Measurements from ENCODE around the gene PRX.

- TF ChIP-seq ZNF644 (CRISPR knock-in tag; IDR thresholded peaks at IDR 0.05; ENCODE audit: low read depth) (no peak), ZKSCAN8 (CRISPR knock-in tag; IDR thresholded peaks at IDR 0.05; ENCODE audit: borderline replicate concordance) (no peak), ZNF331 (CRISPR knock-in tag; IDR thresholded peaks at IDR 0.05) (no peak), TP53 (CRISPR knock-in tag; conservative IDR thresholded peaks at IDR 0.05) (no peak), TCF12 (IDR thresholded peaks at IDR 0.05) (no peak), TCF12 (CRISPR knock-in tag; IDR thresholded peaks at IDR 0.05) (no peak), CEBPB (IDR thresholded peaks at IDR 0.05; ENCODE audit: borderline replicate concordance, low read depth, low read length) (no peak), NFYB (CRISPR knock-in tag; IDR thresholded peaks at IDR 0.05) (no peak), ZNF354B (CRISPR knock-in tag; IDR thresholded peaks at IDR 0.05) (no peak), ZNF501 (CRISPR knock-in tag; IDR thresholded peaks at IDR 0.05) (no peak), CHD2 (IDR thresholded peaks at IDR 0.05; ENCODE audit: low read depth, low read length) (no peak)
- TF ChIP-seq, protein P1, sequence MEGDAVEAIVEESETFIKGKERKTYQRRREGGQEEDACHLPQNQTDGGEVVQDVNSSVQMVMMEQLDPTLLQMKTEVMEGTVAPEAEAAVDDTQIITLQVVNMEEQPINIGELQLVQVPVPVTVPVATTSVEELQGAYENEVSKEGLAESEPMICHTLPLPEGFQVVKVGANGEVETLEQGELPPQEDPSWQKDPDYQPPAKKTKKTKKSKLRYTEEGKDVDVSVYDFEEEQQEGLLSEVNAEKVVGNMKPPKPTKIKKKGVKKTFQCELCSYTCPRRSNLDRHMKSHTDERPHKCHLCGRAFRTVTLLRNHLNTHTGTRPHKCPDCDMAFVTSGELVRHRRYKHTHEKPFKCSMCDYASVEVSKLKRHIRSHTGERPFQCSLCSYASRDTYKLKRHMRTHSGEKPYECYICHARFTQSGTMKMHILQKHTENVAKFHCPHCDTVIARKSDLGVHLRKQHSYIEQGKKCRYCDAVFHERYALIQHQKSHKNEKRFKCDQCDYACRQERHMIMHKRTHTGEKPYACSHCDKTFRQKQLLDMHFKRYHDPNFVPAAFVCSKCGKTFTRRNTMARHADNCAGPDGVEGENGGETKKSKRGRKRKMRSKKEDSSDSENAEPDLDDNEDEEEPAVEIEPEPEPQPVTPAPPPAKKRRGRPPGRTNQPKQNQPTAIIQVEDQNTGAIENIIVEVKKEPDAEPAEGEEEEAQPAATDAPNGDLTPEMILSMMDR (CRISPR knock-in tag; IDR thresholded peaks at IDR 0.05): no peak
- TF ChIP-seq, protein P2, sequence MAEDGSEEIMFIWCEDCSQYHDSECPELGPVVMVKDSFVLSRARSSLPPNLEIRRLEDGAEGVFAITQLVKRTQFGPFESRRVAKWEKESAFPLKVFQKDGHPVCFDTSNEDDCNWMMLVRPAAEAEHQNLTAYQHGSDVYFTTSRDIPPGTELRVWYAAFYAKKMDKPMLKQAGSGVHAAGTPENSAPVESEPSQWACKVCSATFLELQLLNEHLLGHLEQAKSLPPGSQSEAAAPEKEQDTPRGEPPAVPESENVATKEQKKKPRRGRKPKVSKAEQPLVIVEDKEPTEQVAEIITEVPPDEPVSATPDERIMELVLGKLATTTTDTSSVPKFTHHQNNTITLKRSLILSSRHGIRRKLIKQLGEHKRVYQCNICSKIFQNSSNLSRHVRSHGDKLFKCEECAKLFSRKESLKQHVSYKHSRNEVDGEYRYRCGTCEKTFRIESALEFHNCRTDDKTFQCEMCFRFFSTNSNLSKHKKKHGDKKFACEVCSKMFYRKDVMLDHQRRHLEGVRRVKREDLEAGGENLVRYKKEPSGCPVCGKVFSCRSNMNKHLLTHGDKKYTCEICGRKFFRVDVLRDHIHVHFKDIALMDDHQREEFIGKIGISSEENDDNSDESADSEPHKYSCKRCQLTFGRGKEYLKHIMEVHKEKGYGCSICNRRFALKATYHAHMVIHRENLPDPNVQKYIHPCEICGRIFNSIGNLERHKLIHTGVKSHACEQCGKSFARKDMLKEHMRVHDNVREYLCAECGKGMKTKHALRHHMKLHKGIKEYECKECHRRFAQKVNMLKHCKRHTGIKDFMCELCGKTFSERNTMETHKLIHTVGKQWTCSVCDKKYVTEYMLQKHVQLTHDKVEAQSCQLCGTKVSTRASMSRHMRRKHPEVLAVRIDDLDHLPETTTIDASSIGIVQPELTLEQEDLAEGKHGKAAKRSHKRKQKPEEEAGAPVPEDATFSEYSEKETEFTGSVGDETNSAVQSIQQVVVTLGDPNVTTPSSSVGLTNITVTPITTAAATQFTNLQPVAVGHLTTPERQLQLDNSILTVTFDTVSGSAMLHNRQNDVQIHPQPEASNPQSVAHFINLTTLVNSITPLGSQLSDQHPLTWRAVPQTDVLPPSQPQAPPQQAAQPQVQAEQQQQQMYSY (CRISPR knock-in tag; IDR thresholded peaks at IDR 0.05): no peak
Observed at GRCh38 chr19:40358773-40359172, 54.4 kb downstream of the PRX start.

Data from HepG2 (cell line).